ENCODE measurements around the gene FNIP2. TPM values are rescaled to one million over a fixed set of nuclear protein-coding genes. Genes with fewer than 3 reads are reported as not detected.
"Not testable (repeated sequence)": the region's sequence is repeated elsewhere in the genome, so short reads cannot be mapped to it uniquely, and the experiment has no call there.

FNIP2 gene
- polyA plus RNA-seq, 1 donor from 2014 or later: 51.7 TPM

DNA sequence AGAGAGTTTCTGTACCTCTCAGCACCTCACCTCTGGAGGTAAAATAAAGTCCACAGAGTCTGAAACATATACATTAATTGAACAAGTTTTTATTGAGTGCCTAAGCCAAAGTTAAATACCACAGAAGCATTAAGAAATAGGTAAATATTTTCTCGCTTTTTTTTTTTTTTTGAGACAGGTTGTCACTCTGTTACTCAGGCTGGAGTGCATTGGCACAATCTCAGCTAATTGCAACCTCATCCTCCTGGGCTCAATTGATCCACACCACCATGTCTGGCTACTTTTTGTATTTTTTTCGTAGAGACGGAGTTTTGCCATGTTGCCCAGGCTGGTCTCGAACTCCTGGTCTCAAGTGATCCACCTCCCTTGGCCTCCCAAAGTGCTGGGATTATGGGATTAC, 10.1 kb upstream of the FNIP2 start:
- Histone ChIP-seq H3K36me3 (ENCODE audit: insufficient read depth, low read length) (no peaks in the 10 kb centered on the region), H3K4me2 (ENCODE audit: low read length) (no peak overlapping the region), H4K20me1 (ENCODE audit: insufficient read depth) (no peaks in the 10 kb centered on the region), H3F3A (ENCODE audit: insufficient read depth, low read length, poor library complexity, severe bottlenecking) (no peaks in the 10 kb centered on the region), H3K9me2 (ENCODE audit: insufficient read depth, low read length) (no peaks in the 10 kb centered on the region), H3K79me2 (replicated peaks; ENCODE audit: insufficient read depth, low read length) (no peaks in the 10 kb centered on the region), H3K4me3 (ENCODE audit: low read length) (no peak overlapping the region), H3K27me3 (ENCODE audit: insufficient read depth, low read depth, low read length) (no peaks in the 10 kb centered on the region), H3K9me3 (ENCODE audit: low read length) (no peaks in the 10 kb centered on the region), H2AFZ (ENCODE audit: low read depth, low read length) (no peak overlapping the region), H3K27ac (ENCODE audit: low read length) (no peak overlapping the region), H3K9ac (ENCODE audit: low read length) (no peak overlapping the region)
- TF ChIP-seq MXI1 (conservative IDR thresholded peaks at IDR 0.05; ENCODE audit: poor library complexity, severe bottlenecking): no peak
- no peak for TF ChIP-seq SMC3 (conservative IDR thresholded peaks at IDR 0.05; ENCODE audit: poor library complexity)
- TF ChIP-seq, protein P1, sequence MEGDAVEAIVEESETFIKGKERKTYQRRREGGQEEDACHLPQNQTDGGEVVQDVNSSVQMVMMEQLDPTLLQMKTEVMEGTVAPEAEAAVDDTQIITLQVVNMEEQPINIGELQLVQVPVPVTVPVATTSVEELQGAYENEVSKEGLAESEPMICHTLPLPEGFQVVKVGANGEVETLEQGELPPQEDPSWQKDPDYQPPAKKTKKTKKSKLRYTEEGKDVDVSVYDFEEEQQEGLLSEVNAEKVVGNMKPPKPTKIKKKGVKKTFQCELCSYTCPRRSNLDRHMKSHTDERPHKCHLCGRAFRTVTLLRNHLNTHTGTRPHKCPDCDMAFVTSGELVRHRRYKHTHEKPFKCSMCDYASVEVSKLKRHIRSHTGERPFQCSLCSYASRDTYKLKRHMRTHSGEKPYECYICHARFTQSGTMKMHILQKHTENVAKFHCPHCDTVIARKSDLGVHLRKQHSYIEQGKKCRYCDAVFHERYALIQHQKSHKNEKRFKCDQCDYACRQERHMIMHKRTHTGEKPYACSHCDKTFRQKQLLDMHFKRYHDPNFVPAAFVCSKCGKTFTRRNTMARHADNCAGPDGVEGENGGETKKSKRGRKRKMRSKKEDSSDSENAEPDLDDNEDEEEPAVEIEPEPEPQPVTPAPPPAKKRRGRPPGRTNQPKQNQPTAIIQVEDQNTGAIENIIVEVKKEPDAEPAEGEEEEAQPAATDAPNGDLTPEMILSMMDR (IDR thresholded peaks at IDR 0.05; ENCODE audit: poor library complexity, severe bottlenecking): no peak
- no peak for TF ChIP-seq EP300 (conservative IDR thresholded peaks at IDR 0.05; ENCODE audit: poor library complexity, severe bottlenecking)
- TF ChIP-seq POLR2AphosphoS5 (IDR thresholded peaks at IDR 0.05): no peak

DNA sequence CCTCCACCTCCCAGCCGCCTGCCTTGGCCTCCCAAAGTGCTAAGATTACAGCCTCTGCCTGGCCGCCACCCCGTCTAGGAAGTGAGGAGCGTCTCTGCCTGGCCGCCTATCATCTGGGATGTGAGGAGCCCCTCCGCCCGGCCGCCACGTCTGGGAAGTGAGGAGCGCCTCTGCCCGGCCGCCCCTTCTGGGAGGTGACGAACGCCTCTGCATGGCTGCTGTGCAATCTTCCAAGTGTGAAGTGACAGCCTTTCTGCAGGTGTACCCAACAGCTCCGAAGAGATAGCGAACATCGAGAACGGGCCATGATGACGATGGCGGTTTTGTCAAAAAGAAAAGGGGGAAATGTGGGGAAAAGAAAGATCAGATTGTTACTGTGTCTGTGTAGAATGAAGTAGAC, 9.3 kb upstream of the FNIP2 start:
- H3K9ac ChIP-seq (ENCODE audit: low read length); H3K9me3 ChIP-seq (ENCODE audit: low read length); H3K27me3 ChIP-seq (ENCODE audit: insufficient read depth, low read depth, low read length); H2AFZ ChIP-seq (ENCODE audit: low read depth, low read length); H3K9me2 ChIP-seq (ENCODE audit: insufficient read depth, low read length); H3K79me2 ChIP-seq (replicated peaks; ENCODE audit: insufficient read depth, low read length); H3K4me2 ChIP-seq (ENCODE audit: low read length); H3K36me3 ChIP-seq (ENCODE audit: insufficient read depth, low read length); H4K20me1 ChIP-seq (ENCODE audit: insufficient read depth); H3K4me3 ChIP-seq (ENCODE audit: low read length); H3K27ac ChIP-seq (ENCODE audit: low read length); H3F3A ChIP-seq (ENCODE audit: insufficient read depth, low read length, poor library complexity, severe bottlenecking): not testable (repeated sequence)

DNA sequence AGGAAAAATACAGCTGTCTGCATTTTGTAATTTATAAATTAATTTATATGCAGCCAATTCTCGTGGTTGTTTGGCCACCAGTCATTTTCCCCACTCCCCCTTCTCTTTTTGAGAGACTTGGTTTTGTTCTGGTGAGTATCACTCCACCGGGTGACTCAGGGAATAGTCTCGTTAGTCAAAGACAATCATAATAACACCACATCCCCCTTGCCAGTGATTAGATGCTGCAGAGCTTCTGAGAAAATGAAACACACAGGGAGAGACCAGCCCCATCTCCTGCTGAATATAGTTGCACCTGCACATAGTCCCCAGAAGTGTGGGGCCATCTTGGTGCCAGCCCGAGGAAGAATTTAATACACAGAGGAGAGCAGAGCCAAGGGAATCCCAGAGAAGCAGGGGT, 8.0 kb upstream of the FNIP2 start:
- H3F3A ChIP-seq (ENCODE audit: insufficient read depth, low read length, poor library complexity, severe bottlenecking): no peaks in the 10 kb centered on the region
- no peaks in the 10 kb centered on the region for H3K9me2 ChIP-seq (ENCODE audit: insufficient read depth, low read length)
- H3K36me3 ChIP-seq (ENCODE audit: insufficient read depth, low read length): no peaks in the 10 kb centered on the region
- no peaks in the 10 kb centered on the region for H3K79me2 ChIP-seq (replicated peaks; ENCODE audit: insufficient read depth, low read length)
- H4K20me1 ChIP-seq (ENCODE audit: insufficient read depth): no peaks in the 10 kb centered on the region
- no peaks in the 10 kb centered on the region for H3K27me3 ChIP-seq (ENCODE audit: insufficient read depth, low read depth, low read length)
- no peaks in the 10 kb centered on the region for H3K9me3 ChIP-seq (ENCODE audit: low read length)
- TF ChIP-seq, protein P1 (IDR thresholded peaks at IDR 0.05; ENCODE audit: poor library complexity, severe bottlenecking): no peak
- TF ChIP-seq MXI1 (conservative IDR thresholded peaks at IDR 0.05; ENCODE audit: poor library complexity, severe bottlenecking): no peak
- TF ChIP-seq SMC3 (conservative IDR thresholded peaks at IDR 0.05; ENCODE audit: poor library complexity): no peak
- no peak for TF ChIP-seq POLR2AphosphoS5 (IDR thresholded peaks at IDR 0.05)
- TF ChIP-seq TAF1 (IDR thresholded peaks at IDR 0.05; ENCODE audit: low read depth): no peak
- H3K9ac ChIP-seq (ENCODE audit: low read length): no peak overlapping the region
- no peak overlapping the region for H2AFZ ChIP-seq (ENCODE audit: low read depth, low read length)
- H3K4me2 ChIP-seq (ENCODE audit: low read length): no peak overlapping the region
- no peak overlapping the region for H3K27ac ChIP-seq (ENCODE audit: low read length)
- no peak overlapping the region for H3K4me3 ChIP-seq (ENCODE audit: low read length)

Data from neural cell (in vitro differentiated cells).